ENCODE measurements around the gene SFMBT1.

- TF ChIP-seq CTCF (IDR thresholded peaks at IDR 0.05; ENCODE audit: insufficient read depth, low read depth, low read length) (no peak), EZH2 (IDR thresholded peaks at IDR 0.05; ENCODE audit: insufficient read depth, low read length) (no peak)
These were observed 119.3 kb downstream of the SFMBT1 start for GRCh38 chr3:52926554-52926953.
